Neural progenitor cell (in vitro differentiated cells): ENCODE data around the gene PUS3.

Source experiments
- EZH2phosphoT487 ChIP-seq: fragments of 200-600 bp; sonication (generic); IDR thresholded peaks from 2 replicates; pipeline ENCODE4 v1.6.1; 2017; ENCODE audit warnings: antibody characterized with exemption
- TF ChIP-seq, protein P1 (sequence below): fragments of 200-600 bp; sonication (generic); IDR thresholded peaks from 2 replicates; pipeline ENCODE4 v1.5.1; 2017; ENCODE audit warnings: antibody characterized with exemption, mild to moderate bottlenecking

DNA sequence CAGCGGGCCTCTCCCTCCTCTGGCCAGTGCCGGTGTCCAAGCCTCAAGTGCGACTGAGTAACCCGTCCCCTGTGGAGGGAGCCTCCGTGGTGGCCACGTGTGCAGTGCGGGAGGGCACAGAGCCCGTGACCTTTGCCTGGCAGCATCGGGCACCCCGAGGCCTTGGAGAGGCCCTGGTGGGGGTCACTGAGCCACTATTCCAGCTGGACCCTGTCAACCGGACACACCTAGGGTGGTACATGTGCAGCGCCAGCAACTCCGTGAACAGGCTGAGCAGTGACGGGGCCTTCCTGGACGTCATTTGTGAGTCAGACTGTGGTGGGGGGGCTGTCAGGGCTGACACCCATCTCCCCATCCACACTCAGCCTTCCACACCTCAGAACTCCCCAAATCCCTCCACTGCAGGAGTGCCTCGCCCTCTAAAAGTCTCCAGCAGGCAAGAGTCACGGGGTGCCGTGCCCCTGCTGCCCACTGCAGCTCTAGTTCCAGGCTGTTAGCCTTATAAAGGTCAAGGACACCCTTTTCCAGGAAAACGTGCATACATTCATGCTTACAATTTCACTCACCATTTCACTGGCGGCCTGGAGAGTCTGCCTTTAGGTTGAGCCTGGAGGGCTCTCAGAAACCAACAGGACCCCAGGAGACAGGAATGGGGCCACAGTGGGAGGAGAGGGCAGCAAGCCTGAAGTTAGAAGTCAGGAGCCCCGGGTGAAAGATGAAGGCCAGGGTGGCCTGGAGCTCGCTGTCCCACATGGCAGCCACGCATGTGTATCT lies 45.5 kb upstream of the PUS3 start:
- TF ChIP-seq, protein P1, sequence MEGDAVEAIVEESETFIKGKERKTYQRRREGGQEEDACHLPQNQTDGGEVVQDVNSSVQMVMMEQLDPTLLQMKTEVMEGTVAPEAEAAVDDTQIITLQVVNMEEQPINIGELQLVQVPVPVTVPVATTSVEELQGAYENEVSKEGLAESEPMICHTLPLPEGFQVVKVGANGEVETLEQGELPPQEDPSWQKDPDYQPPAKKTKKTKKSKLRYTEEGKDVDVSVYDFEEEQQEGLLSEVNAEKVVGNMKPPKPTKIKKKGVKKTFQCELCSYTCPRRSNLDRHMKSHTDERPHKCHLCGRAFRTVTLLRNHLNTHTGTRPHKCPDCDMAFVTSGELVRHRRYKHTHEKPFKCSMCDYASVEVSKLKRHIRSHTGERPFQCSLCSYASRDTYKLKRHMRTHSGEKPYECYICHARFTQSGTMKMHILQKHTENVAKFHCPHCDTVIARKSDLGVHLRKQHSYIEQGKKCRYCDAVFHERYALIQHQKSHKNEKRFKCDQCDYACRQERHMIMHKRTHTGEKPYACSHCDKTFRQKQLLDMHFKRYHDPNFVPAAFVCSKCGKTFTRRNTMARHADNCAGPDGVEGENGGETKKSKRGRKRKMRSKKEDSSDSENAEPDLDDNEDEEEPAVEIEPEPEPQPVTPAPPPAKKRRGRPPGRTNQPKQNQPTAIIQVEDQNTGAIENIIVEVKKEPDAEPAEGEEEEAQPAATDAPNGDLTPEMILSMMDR = no peak
- TF ChIP-seq EZH2phosphoT487 = no peak
